Fibroblast of skin of back (primary cell): Measurements from ENCODE around the gene ADAM19.
"Not testable (repeated sequence)": the region's sequence is repeated elsewhere in the genome, so short reads cannot be mapped to it uniquely, and the experiment has no call there.

Experiments used
- DNase-seq: peaks from one replicate; pipeline ENCODE4 v3.0.0-alpha.2; 2013

ADAM19 gene

DNA sequence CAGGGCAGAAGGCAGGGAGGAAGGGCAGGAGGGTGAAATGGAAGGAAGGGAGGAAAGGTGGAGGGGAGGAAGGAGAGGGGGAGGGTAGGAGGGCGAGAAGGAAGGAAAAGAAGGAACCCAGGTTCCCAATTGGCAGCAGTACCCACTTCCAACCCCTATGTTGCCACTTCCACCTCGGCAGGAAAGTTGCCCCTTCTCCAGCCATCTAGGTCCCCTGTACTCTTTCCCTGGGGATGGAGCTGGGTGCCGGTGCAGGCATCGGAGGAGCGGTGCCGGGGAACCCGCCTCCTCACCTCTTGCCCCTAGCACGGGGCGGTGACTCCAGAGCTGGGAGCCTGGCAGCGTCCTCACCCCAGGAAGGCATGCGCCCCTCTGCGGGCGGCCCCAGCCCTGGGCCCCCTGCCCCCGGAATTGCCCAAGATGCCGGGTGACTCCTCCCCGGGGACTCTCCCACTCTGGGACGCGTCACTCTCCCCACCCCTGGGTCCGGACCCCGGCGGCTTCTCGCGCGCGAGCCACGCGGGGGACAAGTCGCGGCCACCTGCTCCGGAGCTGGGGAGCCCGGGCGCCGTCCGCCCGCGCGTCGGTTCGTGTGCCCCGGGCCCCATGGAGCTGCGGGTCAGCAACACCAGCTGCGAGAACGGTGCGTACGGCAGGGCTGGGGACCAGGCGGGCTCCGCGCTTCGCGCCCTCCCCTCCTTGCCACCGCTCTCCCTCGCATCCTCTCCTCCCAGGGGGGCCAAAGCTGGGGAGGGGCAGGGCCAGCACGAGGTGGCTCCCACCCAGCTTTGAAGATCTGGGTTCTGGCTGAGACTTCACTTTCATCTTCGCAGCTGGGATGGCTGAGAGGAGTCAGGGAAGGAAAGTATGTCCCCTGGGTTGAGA is 115.6 kb downstream of the ADAM19 start, which contains the start of gene NIPAL4:
NIPAL4 (plus strand) TSS at position 499 of the 885 bp plus-strand sequence; CDS start at position 607, 108 bp downstream.
- no peak for DNase-seq

DNA sequence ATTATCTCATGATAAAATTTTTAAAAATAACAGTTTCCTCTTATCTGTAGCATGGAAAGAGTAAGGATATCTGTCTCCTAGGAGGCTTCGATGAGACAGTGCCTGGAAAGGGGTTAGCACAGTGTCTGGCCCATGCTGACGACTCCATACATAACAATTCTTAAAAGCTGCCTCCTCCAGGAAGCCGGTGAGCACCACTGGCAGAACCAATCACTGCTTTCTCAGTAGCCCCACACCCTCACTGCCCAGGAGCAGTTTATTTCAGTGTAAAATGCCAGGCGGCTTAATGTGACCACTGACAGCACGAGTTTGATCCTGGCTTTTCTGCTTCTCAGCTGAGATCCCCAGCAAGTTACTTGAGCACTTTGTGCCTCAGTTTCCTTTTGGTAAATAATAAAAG is 116.7 kb downstream of the ADAM19 start:
- DNase-seq, result no peak

DNA sequence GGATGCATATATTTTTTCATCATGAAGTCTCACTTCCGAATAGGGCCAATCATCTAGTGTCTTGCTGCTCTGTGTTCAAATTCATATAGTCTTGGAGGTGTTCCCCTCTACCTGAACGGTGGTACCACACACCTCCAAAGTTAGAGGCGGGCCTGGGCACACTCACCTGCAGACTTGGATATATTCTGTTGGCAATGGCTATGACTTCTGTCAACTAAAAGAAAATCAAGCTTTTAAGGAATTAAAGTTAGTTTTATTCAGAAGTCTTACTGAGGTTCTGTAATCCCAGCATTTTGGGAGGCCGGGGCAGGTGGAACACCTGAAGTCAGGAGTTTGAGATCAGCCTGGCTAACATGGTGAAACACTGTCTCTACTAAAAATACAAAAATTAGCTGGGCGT is 118.2 kb downstream of the ADAM19 start:
- no peak for DNase-seq

DNA sequence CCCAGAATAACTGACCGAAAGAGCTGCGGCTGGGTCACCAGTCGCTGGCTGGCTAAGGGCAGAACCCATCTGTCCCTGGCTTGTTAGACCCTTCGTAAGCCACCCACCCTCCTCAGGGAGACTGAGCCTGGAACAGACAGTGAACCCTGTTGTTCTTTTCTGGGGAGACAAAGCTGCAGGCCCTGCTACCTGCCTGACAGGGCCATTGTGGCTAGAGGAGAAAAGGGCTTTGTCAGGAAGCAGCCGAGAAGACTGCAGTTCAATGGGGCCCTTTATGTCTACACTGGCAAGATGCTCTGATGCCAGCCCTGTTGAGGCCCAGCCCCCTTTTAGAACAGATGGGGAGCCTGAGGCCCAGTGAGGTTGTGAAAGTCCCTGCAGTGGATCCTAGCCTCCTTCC is 119.3 kb downstream of the ADAM19 start:
- DNase-seq, result no peak

DNA sequence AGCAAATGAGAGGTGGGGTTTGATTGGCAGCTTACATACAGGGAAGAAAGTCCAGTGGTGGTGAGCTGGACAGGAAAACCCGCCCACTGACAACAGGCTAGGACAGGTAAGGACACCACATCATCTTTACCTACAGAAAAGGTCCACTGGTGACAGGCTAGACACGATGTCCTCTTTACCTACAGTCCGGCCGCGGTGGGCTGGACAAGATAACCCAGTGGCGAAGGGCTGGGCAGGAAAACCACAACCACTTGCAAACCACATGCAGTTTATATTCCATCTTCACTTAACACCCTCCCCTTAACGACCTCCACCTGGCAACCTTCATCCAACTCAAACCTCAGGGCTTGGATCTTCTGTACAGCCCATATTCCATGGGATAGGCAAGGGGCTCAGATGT is 120.5 kb downstream of the ADAM19 start:
- no peak for DNase-seq

DNA sequence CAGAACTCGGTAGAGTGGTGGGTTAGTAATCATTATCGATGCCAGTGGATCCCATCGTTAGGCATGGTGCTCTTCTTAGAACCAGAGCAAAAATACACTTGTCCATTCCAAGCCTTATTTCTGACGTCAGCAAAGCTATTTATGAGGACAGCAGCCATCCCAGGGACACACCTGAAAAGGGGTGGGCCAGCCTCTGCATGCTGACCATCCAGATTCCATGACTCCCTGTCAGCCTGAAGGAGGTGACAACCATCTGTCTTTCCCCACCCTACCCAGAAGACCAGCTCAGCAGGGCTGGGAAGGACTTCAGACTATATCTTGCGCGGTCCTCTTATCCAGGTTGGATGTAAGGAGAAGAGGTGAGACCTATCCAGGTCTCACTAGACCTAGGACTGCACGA is 121.3 kb downstream of the ADAM19 start:
- no peak for DNase-seq

DNA sequence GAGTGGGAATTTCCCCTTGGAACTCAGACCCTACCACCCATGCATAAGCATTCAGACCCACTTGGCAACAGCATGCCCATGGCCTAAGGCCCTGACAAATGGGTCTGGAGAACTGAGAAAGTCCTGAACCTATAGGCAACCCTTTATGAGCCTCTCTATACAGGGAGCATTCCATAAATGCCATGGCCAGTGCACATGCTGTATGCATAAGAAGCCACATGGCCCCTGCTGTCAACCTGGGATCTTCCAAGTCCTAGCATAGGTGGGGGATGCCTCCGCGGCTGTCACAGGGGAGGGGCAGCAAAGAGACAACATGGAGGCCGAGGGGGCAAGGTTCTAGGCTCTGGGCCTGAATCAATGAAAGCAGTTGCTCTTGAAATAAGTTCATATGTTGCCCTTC is 123.8 kb downstream of the ADAM19 start:
- no peak for DNase-seq

DNA sequence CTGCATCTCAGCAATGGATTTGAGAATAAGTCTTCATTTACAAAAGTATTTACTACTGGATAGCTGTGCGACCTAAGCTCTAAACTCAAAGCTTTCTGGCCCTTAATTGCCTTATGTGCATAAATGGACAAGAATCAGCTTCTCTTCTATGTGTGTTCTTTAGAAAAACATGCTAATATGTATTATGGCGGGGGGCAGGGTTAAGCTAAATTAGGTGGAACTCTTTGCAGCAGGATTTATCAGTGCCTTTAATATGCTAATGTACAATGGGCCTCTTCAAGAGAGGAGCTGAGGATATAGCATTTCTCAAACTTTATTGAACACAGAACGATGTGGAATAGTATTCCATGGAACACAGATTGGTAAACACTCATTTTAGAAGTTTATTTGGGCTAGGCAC is 125.6 kb downstream of the ADAM19 start:
- no peak for DNase-seq

DNA sequence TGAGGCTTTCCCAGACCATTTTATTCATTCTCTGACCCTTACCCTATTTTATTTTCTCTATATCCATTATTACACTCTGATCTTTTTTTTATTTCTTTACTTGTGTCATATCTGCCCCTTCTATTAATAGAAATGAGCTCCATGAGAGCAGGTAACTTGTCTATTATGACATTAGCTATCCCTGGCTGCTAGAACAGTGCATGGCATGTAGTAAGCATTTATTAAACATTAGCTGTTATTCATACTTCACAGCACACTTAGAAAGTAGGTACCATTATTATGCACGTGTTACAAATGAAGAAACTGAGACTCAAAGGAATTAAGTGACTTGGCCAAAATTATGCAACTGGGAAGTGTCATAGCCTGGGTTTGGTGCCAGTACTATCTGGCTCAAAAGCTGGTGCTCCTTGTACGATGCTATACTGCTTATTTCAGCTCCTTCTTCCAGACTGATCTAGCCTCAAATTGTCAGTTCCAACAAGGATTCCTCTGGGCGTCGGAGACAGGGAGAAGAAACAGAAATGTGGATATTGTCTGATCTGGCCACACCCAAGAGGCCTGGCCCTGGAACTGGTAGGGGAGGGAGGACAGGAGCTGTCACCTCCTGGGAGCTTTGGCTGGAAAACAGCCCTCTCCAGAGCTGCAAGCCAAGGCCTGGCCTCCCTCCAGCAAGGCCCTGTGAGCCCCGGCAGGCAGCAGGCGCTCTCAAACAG is 126.4 kb downstream of the ADAM19 start:
- no peak for DNase-seq

DNA sequence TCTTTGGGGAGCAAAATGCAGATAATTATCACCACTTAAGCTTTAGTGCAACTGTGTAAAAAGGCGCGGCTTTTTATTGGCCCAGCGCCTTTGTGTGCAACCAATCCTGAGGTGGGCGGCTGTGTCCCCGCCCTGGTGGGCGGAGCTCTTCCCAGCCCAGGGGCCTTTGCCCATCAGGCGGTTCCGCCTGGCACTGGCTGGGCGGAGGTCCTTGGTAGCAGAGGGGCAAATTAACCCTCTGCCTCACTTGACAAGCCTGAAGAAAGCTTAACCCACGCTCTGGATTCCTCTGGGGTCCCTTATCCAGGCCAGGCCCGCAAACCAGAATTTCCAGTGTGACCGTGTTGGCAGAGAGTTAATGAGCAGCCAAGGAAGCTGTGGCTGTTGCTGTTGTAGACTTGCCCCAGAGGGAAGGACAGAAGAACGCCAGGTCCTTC is 128.4 kb downstream of the ADAM19 start:
- no peak for DNase-seq

DNA sequence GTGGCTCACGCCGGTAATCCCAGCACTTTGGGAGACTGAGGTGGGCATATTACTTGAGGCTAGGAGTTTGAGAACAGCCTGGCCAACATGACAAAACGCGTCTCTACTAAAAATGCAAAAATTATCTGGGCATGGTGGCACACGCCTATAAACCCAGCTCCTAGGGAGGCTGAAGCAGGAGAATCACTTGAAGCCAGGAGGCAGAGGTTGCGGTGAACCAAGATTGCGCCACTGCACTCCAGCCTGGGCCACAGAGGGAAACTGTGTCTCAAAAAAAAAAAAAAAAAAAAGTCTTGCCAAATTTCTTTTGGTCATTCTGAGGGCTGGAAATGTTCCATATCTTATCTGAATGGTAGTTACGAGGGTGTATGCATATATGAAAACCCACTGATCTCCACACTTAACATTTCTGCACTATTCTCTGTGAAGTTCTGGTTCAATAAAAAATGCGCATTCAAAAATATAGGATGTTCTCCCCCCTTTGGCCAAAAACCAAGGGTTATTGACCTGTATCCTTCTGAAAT is 129.1 kb downstream of the ADAM19 start:
- no peak for DNase-seq

DNA sequence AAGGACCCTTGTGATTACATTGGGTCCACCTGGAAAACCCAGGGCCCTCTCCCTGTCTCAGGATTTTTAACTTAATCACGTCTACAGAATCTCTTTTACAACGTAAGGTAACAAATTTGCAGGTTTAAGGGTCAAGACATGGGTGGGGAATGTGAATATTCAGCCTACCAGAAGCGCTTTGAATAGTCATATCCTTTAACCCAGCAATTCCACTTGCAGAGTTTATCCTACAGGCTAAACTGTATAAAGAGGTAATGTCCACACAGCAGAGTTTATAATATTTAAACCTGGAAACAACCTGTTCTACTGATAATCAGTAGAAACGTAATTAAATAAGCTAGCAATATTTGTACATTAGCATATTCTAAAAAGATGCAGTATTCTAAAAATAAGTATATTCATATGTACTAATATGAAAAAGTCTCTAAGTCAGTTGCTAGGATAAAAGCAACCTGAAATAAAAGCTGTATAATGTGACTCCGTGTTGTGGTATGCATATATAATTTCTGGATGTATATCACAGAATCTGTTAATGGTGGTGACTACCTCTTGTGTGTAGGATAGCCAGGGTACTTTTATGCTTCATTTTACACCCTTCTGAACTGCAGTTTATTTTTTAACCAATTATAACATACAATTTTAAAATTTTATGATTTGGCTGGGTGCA is 129.7 kb downstream of the ADAM19 start:
- DNase-seq, result no peak

DNA sequence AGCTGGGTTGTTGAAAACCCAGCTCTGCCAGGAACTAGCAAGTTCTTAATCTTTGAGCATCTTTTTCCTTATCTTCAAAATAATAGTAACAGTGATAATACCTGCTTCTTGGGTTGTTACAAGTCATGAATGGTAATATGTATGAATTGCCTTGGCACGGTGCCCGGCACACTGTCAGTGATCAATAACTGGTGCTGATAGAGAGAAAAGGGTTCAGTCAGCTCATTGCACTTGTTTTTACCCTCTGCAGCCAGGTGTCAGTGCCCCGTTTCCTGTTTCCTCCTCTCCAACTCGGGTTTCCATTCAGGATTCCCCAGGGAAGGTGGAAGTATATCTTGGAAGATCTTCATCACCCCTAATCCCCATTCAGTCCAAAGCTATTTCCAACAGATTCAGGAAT is 131.4 kb downstream of the ADAM19 start:
- no peak for DNase-seq

DNA sequence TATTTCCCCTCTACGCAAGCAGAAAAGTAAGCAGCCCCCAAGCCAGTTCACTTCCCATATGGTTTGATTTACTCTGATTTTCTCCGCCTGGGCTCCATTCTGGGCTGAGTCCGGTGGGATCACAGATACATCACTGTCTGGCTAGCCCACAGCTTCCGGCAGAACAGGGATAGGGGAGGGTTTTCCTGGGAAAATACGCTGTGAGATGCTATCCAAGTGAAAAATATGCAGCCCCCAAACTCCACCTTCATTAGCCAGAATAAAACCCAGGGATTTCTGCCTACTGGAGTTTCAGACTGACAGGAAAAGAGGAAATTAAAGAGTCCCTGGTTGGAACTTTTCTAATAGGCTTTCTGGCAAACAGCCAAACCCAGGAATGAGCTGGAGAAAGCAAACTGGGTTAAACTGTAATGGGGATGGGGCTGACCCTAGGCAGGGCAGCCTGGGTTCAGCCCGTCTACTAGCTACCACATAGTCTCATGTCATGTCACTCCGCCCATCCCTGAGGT is 132.5 kb downstream of the ADAM19 start:
- peak; percentile 58 for DNase-seq

DNA sequence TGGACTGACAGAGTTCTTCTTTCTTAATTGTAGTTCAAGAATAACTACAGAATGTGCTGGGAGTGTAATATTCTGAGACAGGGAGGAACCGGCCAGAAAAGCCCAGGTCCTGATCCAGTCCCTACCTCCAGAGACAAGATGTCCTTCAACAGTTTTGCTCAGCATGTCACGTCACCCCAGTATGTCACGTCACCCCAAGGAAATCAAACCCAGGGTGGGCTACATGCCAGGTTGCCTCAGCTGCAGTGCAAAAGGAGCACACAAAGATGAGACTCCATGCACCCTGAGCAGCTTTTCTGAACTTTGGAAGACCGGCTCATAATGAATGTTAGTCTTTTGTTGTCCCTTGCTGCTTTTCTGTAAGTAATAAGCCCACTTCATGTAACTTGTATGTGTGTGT is 141.5 kb downstream of the ADAM19 start:
- DNase-seq, result no peak

DNA sequence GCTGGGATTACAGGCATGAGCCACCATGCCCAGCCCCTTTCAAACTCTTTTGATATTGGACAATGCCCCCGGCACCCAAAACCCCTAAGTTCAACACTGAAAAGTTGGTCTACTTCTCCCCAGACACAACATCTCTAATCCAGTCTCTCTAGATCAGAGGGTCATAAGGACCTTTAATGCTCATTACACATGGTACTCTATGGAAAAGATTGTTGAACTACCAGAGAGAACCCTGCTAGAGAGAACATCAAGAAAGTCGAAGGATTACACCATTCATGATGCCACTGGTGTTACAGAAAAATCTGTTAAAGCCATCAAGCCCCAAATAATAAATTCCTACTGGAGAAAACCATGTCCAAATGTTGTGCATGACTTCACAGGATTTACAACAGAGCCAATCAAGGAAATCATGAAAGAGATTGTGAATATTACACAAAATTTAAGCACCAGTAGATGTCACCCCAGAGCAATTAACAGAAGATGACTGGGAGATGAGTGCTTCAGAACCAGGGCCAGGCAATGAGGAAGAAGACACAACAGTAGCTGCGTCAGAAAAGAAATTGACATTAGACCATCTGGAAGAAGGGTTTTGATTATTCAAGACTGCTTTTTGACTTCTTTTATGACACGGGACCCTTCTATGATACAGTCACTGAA is 143.9 kb downstream of the ADAM19 start:
- DNase-seq, result peak; percentile 80

DNA sequence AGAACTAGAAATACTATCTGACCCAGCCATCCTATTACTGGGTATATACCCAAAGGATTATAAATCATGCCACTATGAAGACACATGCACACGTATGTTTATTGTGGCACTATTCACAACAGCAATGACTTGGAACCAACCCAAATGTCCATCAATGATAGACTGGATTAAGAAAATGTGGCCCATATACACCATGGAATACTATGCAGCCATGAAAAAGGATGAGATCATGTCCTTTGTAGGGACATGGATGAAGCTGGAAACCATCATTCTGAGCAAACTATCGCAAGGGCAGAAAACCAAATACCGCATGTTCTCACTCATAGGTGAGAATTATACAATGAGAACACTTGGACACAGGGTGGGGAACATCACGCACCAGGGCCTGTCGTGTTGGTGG is 145.7 kb downstream of the ADAM19 start:
- not testable (repeated sequence) for DNase-seq
